ENCODE data around the gene GAB4.
"Not testable (repeated sequence)": the region's sequence is repeated elsewhere in the genome, so short reads cannot be mapped to it uniquely, and the experiment has no call there.

GAB4 gene

GRCh38 chr22:17007852-17008731, at the start of gene GAB4:
Gene GAB4 (minus strand): TSS chr22:17008222. CDS start chr22:17008114, 108 bp downstream.
- DNase-seq, result no peak

- DNase-seq, result no peak
Observed at GRCh38 chr22:17056807-17057206, 48.8 kb upstream of the GAB4 start.

GRCh38 chr22:17056058-17056457, 48.0 kb upstream of the GAB4 start:
- no peak for DNase-seq

GRCh38 chr22:17047656-17048055, 39.6 kb upstream of the GAB4 start:
- DNase-seq, result no peak

GRCh38 chr22:17046566-17047348, 38.7 kb upstream of the GAB4 start:
- no peak for DNase-seq

- DNase-seq, result no peak
Observed at GRCh38 chr22:17043521-17043920, 35.5 kb upstream of the GAB4 start.

- DNase-seq, result not testable (repeated sequence)
Observed at GRCh38 chr22:17036842-17037711, 29.1 kb upstream of the GAB4 start.

GRCh38 chr22:17035976-17036841, 28.2 kb upstream of the GAB4 start:
- not testable (repeated sequence) for DNase-seq

GRCh38 chr22:17035246-17035645, 27.2 kb upstream of the GAB4 start:
- DNase-seq, result no peak

GRCh38 chr22:17034532-17034931, 26.5 kb upstream of the GAB4 start:
- DNase-seq, result not testable (repeated sequence)

GRCh38 chr22:17032277-17032676, 24.3 kb upstream of the GAB4 start:
- DNase-seq, result not testable (repeated sequence)

GRCh38 chr22:17024380-17024779, 16.4 kb upstream of the GAB4 start:
- DNase-seq, result not testable (repeated sequence)

- not testable (repeated sequence) for DNase-seq
Observed at GRCh38 chr22:17015552-17015951, 7.5 kb upstream of the GAB4 start.

GRCh38 chr22:17014101-17014440, 6.0 kb upstream of the GAB4 start:
- DNase-seq, result not testable (repeated sequence)

- no peak for DNase-seq
Observed at GRCh38 chr22:17013396-17014100, 5.5 kb upstream of the GAB4 start.

- DNase-seq, result no peak
Observed at GRCh38 chr22:17012267-17012666, 4.2 kb upstream of the GAB4 start.

GRCh38 chr22:17009640-17010291, 1.7 kb upstream of the GAB4 start:
- no peak for DNase-seq

GRCh38 chr22:17007257-17007656, 765 bp downstream of the GAB4 start:
- DNase-seq, result no peak

GRCh38 chr22:16989915-16990314, 18.1 kb downstream of the GAB4 start:
- no peak for DNase-seq

- no peak for DNase-seq
Observed at GRCh38 chr22:16988257-16988656, 19.8 kb downstream of the GAB4 start.

GRCh38 chr22:16987822-16988221, 20.2 kb downstream of the GAB4 start:
- no peak for DNase-seq
